ENCODE results near the gene MAN1A2. TPM values are rescaled to one million over a fixed set of nuclear protein-coding genes. Genes with fewer than 3 reads are reported as not detected.

MAN1A2 gene
- total RNA-seq, 1 experiment from 2014 or later, result 28.7 TPM

- no peak for DNase-seq (ENCODE audit: low read depth, low spot score)
- intact Hi-C loops (cut with micrococcal nuclease; ENCODE audit: unreplicated experiment) (no loop called here), in situ Hi-C loops (cut with HindIII; ENCODE audit: low pct_unique_long_range_greater_than_20kb, low sequenced_read_pairs) (no loop called here)
- no peaks in the 10 kb centered on the region for H3K9me3 ChIP-seq (ENCODE audit: control insufficient read depth, insufficient read depth, low read depth, low read length)
- no peaks in the 10 kb centered on the region for H3K36me3 ChIP-seq (ENCODE audit: control insufficient read depth, insufficient read depth, low read length)
- no peaks in the 10 kb centered on the region for H3K4me1 ChIP-seq (ENCODE audit: control insufficient read depth, insufficient read depth, low read length)
- no peak overlapping the region for H3K27ac ChIP-seq (ENCODE audit: low read length)
- ChIA-PET POLR2A (no interaction called here), CTCF (no interaction called here)
- H3K27me3 ChIP-seq (ENCODE audit: control insufficient read depth, insufficient read depth, low read length), result no peaks in the 10 kb centered on the region
- H3K4me3 ChIP-seq (ENCODE audit: low read depth in 2 of 2, low read length in 2 of 2), result no peak overlapping the region
- no TSS peak for BruUV-seq (replicated peaks)
- ATAC-seq, result no peak
- TF ChIP-seq CTCF (IDR thresholded peaks at IDR 0.05) (no peak), POLR2AphosphoS5 (IDR thresholded peaks at IDR 0.05; ENCODE audit: low read depth, low read length) (no peak), SIN3A (IDR thresholded peaks at IDR 0.05; ENCODE audit: borderline replicate concordance, insufficient read depth, low read depth, low read length) (no peak), TCF7L2 (IDR thresholded peaks at IDR 0.05; ENCODE audit: low read depth, low read length) (no peak)
- TF ChIP-seq, protein P1, sequence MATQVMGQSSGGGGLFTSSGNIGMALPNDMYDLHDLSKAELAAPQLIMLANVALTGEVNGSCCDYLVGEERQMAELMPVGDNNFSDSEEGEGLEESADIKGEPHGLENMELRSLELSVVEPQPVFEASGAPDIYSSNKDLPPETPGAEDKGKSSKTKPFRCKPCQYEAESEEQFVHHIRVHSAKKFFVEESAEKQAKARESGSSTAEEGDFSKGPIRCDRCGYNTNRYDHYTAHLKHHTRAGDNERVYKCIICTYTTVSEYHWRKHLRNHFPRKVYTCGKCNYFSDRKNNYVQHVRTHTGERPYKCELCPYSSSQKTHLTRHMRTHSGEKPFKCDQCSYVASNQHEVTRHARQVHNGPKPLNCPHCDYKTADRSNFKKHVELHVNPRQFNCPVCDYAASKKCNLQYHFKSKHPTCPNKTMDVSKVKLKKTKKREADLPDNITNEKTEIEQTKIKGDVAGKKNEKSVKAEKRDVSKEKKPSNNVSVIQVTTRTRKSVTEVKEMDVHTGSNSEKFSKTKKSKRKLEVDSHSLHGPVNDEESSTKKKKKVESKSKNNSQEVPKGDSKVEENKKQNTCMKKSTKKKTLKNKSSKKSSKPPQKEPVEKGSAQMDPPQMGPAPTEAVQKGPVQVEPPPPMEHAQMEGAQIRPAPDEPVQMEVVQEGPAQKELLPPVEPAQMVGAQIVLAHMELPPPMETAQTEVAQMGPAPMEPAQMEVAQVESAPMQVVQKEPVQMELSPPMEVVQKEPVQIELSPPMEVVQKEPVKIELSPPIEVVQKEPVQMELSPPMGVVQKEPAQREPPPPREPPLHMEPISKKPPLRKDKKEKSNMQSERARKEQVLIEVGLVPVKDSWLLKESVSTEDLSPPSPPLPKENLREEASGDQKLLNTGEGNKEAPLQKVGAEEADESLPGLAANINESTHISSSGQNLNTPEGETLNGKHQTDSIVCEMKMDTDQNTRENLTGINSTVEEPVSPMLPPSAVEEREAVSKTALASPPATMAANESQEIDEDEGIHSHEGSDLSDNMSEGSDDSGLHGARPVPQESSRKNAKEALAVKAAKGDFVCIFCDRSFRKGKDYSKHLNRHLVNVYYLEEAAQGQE (IDR thresholded peaks at IDR 0.05; ENCODE audit: insufficient read depth in 1 of 2, low read depth in 2 of 2, low read length in 1 of 2), result no peak
These were observed 45.2 kb downstream of the MAN1A2 start for GRCh38 chr1:117412472-117412871.

DNA sequence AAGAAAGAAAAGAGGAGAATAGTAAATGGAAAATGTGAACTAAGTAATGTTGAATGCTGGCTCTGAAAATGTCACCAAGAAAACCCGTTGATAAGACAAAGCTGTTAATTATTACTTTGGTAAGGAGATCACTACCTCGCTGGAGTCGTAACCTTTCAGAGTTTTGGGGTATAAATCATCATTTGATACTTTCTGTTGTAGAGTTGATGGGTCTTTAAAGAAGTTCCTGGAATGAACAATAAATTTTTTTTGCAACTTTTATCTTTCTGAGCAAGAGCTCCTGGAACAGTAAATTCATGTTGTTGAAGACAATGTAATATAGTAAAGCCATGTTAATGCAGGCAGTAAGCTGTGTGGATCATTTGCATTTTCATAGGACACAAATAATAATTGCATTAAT is 46.2 kb downstream of the MAN1A2 start:
- no peak for DNase-seq (ENCODE audit: low read depth, low spot score)
- intact Hi-C loops (cut with micrococcal nuclease; ENCODE audit: unreplicated experiment), result no loop called here
- Histone ChIP-seq H3K9me3 (ENCODE audit: control insufficient read depth, insufficient read depth, low read depth, low read length) (no peaks in the 10 kb centered on the region), H3K4me1 (ENCODE audit: control insufficient read depth, insufficient read depth, low read length) (no peaks in the 10 kb centered on the region), H3K27ac (ENCODE audit: low read length) (no peak overlapping the region), H3K27me3 (ENCODE audit: control insufficient read depth, insufficient read depth, low read length) (no peaks in the 10 kb centered on the region), H3K36me3 (ENCODE audit: control insufficient read depth, insufficient read depth, low read length) (no peaks in the 10 kb centered on the region), H3K4me3 (ENCODE audit: low read depth in 2 of 2, low read length in 2 of 2) (no peak overlapping the region)
- POLR2A ChIA-PET, result no interaction called here
- BruUV-seq (replicated peaks), result no TSS peak
- in situ Hi-C loops (cut with HindIII; ENCODE audit: low pct_unique_long_range_greater_than_20kb, low sequenced_read_pairs), result no loop called here
- ATAC-seq, result no peak
- CTCF ChIA-PET, result no interaction called here
- TF ChIP-seq TCF7L2 (IDR thresholded peaks at IDR 0.05; ENCODE audit: low read depth, low read length) (no peak), SIN3A (IDR thresholded peaks at IDR 0.05; ENCODE audit: borderline replicate concordance, insufficient read depth, low read depth, low read length) (no peak), CTCF (IDR thresholded peaks at IDR 0.05) (no peak), POLR2AphosphoS5 (IDR thresholded peaks at IDR 0.05; ENCODE audit: low read depth, low read length) (no peak)
- TF ChIP-seq, protein P1 (IDR thresholded peaks at IDR 0.05; ENCODE audit: insufficient read depth in 1 of 2, low read depth in 2 of 2, low read length in 1 of 2), result no peak

All from Panc1 (cell line).